Hypothalamus (tissue), 51 donors: Measurements from ENCODE around the gene COG7.
A peak's percentile ranks its signal among the peaks of the same experiment; 100 is the strongest.
"Not testable (repeated sequence)": the region's sequence is repeated elsewhere in the genome, so short reads cannot be mapped to it uniquely, and the experiment has no call there.

Experiments used
- DNase-seq, 51 donors: peaks; one replicate each; lab custom pipeline; 2025; lab: John Stamatoyannopoulos, UW

Gene COG7

GRCh38 chr16:23452572-23453337 is at the start of gene COG7:
COG7 (minus strand) TSS chr16:23453189; CDS start chr16:23452994, 195 bp downstream.
- peak; percentile 52 to 95 (median 79) for DNase-seq

- no peak for DNase-seq
Measured at GRCh38 chr16:23502466-23502865, 49.5 kb upstream of the COG7 start.

- DNase-seq: no peak
Measured at GRCh38 chr16:23501291-23501690, 48.3 kb upstream of the COG7 start.

GRCh38 chr16:23500862-23501225 is 47.9 kb upstream of the COG7 start:
- no peak for DNase-seq

GRCh38 chr16:23500212-23500861 is 47.3 kb upstream of the COG7 start:
- DNase-seq: no peak

GRCh38 chr16:23499801-23500200 is 46.8 kb upstream of the COG7 start:
- peak in 2 of 51 donors; percentile 13 to 14 for DNase-seq

- no peak for DNase-seq
Measured at GRCh38 chr16:23498863-23499262, 45.9 kb upstream of the COG7 start.

- no peak for DNase-seq
Measured at GRCh38 chr16:23497543-23497868, 44.5 kb upstream of the COG7 start.

GRCh38 chr16:23496821-23497542 is 44.0 kb upstream of the COG7 start:
- DNase-seq: no peak

GRCh38 chr16:23495671-23496070 is 42.7 kb upstream of the COG7 start:
- DNase-seq: no peak

GRCh38 chr16:23494188-23494587 is 41.2 kb upstream of the COG7 start:
- DNase-seq: no peak

- no peak for DNase-seq
Measured at GRCh38 chr16:23491490-23492391, 38.8 kb upstream of the COG7 start.

GRCh38 chr16:23486480-23486879 is 33.5 kb upstream of the COG7 start:
- no peak for DNase-seq

- no peak for DNase-seq
Measured at GRCh38 chr16:23485841-23486240, 32.9 kb upstream of the COG7 start.

GRCh38 chr16:23485257-23485614 is 32.2 kb upstream of the COG7 start:
- no peak for DNase-seq

GRCh38 chr16:23484510-23485256 is 31.7 kb upstream of the COG7 start:
- no peak for DNase-seq

GRCh38 chr16:23483492-23483891 is 30.5 kb upstream of the COG7 start:
- DNase-seq: not testable (repeated sequence)

GRCh38 chr16:23482778-23483177 is 29.8 kb upstream of the COG7 start:
- no peak for DNase-seq

GRCh38 chr16:23480257-23480656 is 27.3 kb upstream of the COG7 start:
- DNase-seq: no peak

GRCh38 chr16:23479138-23479537 is 26.1 kb upstream of the COG7 start:
- DNase-seq: no peak
